Measurements from ENCODE around the gene HTD2. TPM values are rescaled to one million over a fixed set of nuclear protein-coding genes. Genes with fewer than 3 reads are reported as not detected.

HTD2 gene
- total RNA-seq, 1 donor from 2014 or later = 5.7 TPM

- Histone ChIP-seq H3K27ac (ENCODE audit: low read depth, low read length) (no peak overlapping the region), H3K4me1 (ENCODE audit: control insufficient read depth in 3 of 3, insufficient read depth in 3 of 3, low read length in 3 of 3) (peaks cover 3 to 23% (median 12%) of the 10 kb centered on the region in 3 donors), H3K27me3 (ENCODE audit: control insufficient read depth in 3 of 3, insufficient read depth in 3 of 3, low read length in 3 of 3) (no peaks in the 10 kb centered on the region), H3K9ac (ENCODE audit: low read depth in 1 of 3, low read length in 3 of 3) (no peak overlapping the region), H3K9me3 (ENCODE audit: control insufficient read depth in 3 of 3, low read length in 3 of 3) (no peaks in the 10 kb centered on the region), H3K4me3 (ENCODE audit: low read length in 3 of 3) (no peak overlapping the region), H3K36me3 (ENCODE audit: control insufficient read depth in 3 of 3, insufficient read depth in 3 of 3, low read length in 3 of 3) (peaks cover 0 to 2% (median 0%) of the 10 kb centered on the region in 3 donors)
Measured at GRCh38 chr3:58352626-58353025, 46.3 kb downstream of the HTD2 start.

GRCh38 chr3:58353722-58354553 lies 47.6 kb downstream of the HTD2 start:
- Histone ChIP-seq H3K4me3 (ENCODE audit: low read length in 3 of 3) (no peak overlapping the region), H3K9me3 (ENCODE audit: control insufficient read depth in 3 of 3, low read length in 3 of 3) (no peaks in the 10 kb centered on the region), H3K36me3 (ENCODE audit: control insufficient read depth in 3 of 3, insufficient read depth in 3 of 3, low read length in 3 of 3) (no peaks in the 10 kb centered on the region), H3K4me1 (ENCODE audit: control insufficient read depth in 3 of 3, insufficient read depth in 3 of 3, low read length in 3 of 3) (peaks cover 3 to 25% (median 12%) of the 10 kb centered on the region in 3 donors), H3K27ac (ENCODE audit: low read depth, low read length) (no peak overlapping the region), H3K27me3 (ENCODE audit: control insufficient read depth in 3 of 3, insufficient read depth in 3 of 3, low read length in 3 of 3) (no peaks in the 10 kb centered on the region), H3K9ac (ENCODE audit: low read depth in 1 of 3, low read length in 3 of 3) (no peak overlapping the region)

GRCh38 chr3:58355179-58355578 lies 48.9 kb downstream of the HTD2 start:
- Histone ChIP-seq H3K9me3 (ENCODE audit: control insufficient read depth in 3 of 3, low read length in 3 of 3) (no peaks in the 10 kb centered on the region), H3K36me3 (ENCODE audit: control insufficient read depth in 3 of 3, insufficient read depth in 3 of 3, low read length in 3 of 3) (no peaks in the 10 kb centered on the region), H3K27me3 (ENCODE audit: control insufficient read depth in 3 of 3, insufficient read depth in 3 of 3, low read length in 3 of 3) (no peaks in the 10 kb centered on the region), H3K4me3 (ENCODE audit: low read length in 3 of 3) (no peak overlapping the region), H3K27ac (ENCODE audit: low read depth, low read length) (no peak overlapping the region), H3K9ac (ENCODE audit: low read depth in 1 of 3, low read length in 3 of 3) (no peak overlapping the region), H3K4me1 (ENCODE audit: control insufficient read depth in 3 of 3, insufficient read depth in 3 of 3, low read length in 3 of 3) (peaks cover 0 to 24% (median 11%) of the 10 kb centered on the region in 3 donors)

- H3K4me3 ChIP-seq (ENCODE audit: low read length in 3 of 3) = no peak overlapping the region
- H3K9ac ChIP-seq (ENCODE audit: low read depth in 1 of 3, low read length in 3 of 3) = no peak overlapping the region
- no peaks in the 10 kb centered on the region for H3K9me3 ChIP-seq (ENCODE audit: control insufficient read depth in 3 of 3, low read length in 3 of 3)
- H3K27me3 ChIP-seq (ENCODE audit: control insufficient read depth in 3 of 3, insufficient read depth in 3 of 3, low read length in 3 of 3) = no peaks in the 10 kb centered on the region
- H3K27ac ChIP-seq (ENCODE audit: low read depth, low read length) = no peak overlapping the region
- H3K36me3 ChIP-seq (ENCODE audit: control insufficient read depth in 3 of 3, insufficient read depth in 3 of 3, low read length in 3 of 3) = no peaks in the 10 kb centered on the region
- H3K4me1 ChIP-seq (ENCODE audit: control insufficient read depth in 3 of 3, insufficient read depth in 3 of 3, low read length in 3 of 3) = peaks cover 0 to 19% (median 3%) of the 10 kb centered on the region in 3 donors
Measured at GRCh38 chr3:58356054-58356453, 49.7 kb downstream of the HTD2 start.

- H3K36me3 ChIP-seq (ENCODE audit: control insufficient read depth in 3 of 3, insufficient read depth in 3 of 3, low read length in 3 of 3) = no peaks in the 10 kb centered on the region
- no peak overlapping the region for H3K9ac ChIP-seq (ENCODE audit: low read depth in 1 of 3, low read length in 3 of 3)
- no peaks in the 10 kb centered on the region for H3K27me3 ChIP-seq (ENCODE audit: control insufficient read depth in 3 of 3, insufficient read depth in 3 of 3, low read length in 3 of 3)
- H3K9me3 ChIP-seq (ENCODE audit: control insufficient read depth in 3 of 3, low read length in 3 of 3) = no peaks in the 10 kb centered on the region
- H3K27ac ChIP-seq (ENCODE audit: low read depth, low read length) = no peak overlapping the region
- no peak overlapping the region for H3K4me3 ChIP-seq (ENCODE audit: low read length in 3 of 3)
- H3K4me1 ChIP-seq (ENCODE audit: control insufficient read depth in 3 of 3, insufficient read depth in 3 of 3, low read length in 3 of 3) = peaks cover 0 to 14% (median 3%) of the 10 kb centered on the region in 3 donors
Measured at GRCh38 chr3:58357402-58357801, 51.1 kb downstream of the HTD2 start.

GRCh38 chr3:58358092-58358491 lies 51.8 kb downstream of the HTD2 start:
- Histone ChIP-seq H3K9me3 (ENCODE audit: control insufficient read depth in 3 of 3, low read length in 3 of 3) (no peaks in the 10 kb centered on the region), H3K27me3 (ENCODE audit: control insufficient read depth in 3 of 3, insufficient read depth in 3 of 3, low read length in 3 of 3) (no peaks in the 10 kb centered on the region), H3K4me1 (ENCODE audit: control insufficient read depth in 3 of 3, insufficient read depth in 3 of 3, low read length in 3 of 3) (peaks cover 0 to 14% (median 3%) of the 10 kb centered on the region in 3 donors), H3K4me3 (ENCODE audit: low read length in 3 of 3) (no peak overlapping the region), H3K27ac (ENCODE audit: low read depth, low read length) (no peak overlapping the region), H3K36me3 (ENCODE audit: control insufficient read depth in 3 of 3, insufficient read depth in 3 of 3, low read length in 3 of 3) (no peaks in the 10 kb centered on the region), H3K9ac (ENCODE audit: low read depth in 1 of 3, low read length in 3 of 3) (no peak overlapping the region)

- H3K27me3 ChIP-seq (ENCODE audit: control insufficient read depth in 3 of 3, insufficient read depth in 3 of 3, low read length in 3 of 3) = no peaks in the 10 kb centered on the region
- no peak overlapping the region for H3K27ac ChIP-seq (ENCODE audit: low read depth, low read length)
- H3K9me3 ChIP-seq (ENCODE audit: control insufficient read depth in 3 of 3, low read length in 3 of 3) = no peaks in the 10 kb centered on the region
- H3K4me1 ChIP-seq (ENCODE audit: control insufficient read depth in 3 of 3, insufficient read depth in 3 of 3, low read length in 3 of 3) = peaks cover 0 to 14% (median 3%) of the 10 kb centered on the region in 3 donors
- no peak overlapping the region for H3K4me3 ChIP-seq (ENCODE audit: low read length in 3 of 3)
- H3K36me3 ChIP-seq (ENCODE audit: control insufficient read depth in 3 of 3, insufficient read depth in 3 of 3, low read length in 3 of 3) = no peaks in the 10 kb centered on the region
- no peak overlapping the region for H3K9ac ChIP-seq (ENCODE audit: low read depth in 1 of 3, low read length in 3 of 3)
Measured at GRCh38 chr3:58358808-58359207, 52.5 kb downstream of the HTD2 start.

GRCh38 chr3:58359621-58360020 lies 53.3 kb downstream of the HTD2 start:
- Histone ChIP-seq H3K4me3 (ENCODE audit: low read length in 3 of 3) (no peak overlapping the region), H3K27ac (ENCODE audit: low read depth, low read length) (no peak overlapping the region), H3K9me3 (ENCODE audit: control insufficient read depth in 3 of 3, low read length in 3 of 3) (no peaks in the 10 kb centered on the region), H3K27me3 (ENCODE audit: control insufficient read depth in 3 of 3, insufficient read depth in 3 of 3, low read length in 3 of 3) (no peaks in the 10 kb centered on the region), H3K9ac (ENCODE audit: low read depth in 1 of 3, low read length in 3 of 3) (no peak overlapping the region), H3K36me3 (ENCODE audit: control insufficient read depth in 3 of 3, insufficient read depth in 3 of 3, low read length in 3 of 3) (no peaks in the 10 kb centered on the region), H3K4me1 (ENCODE audit: control insufficient read depth in 3 of 3, insufficient read depth in 3 of 3, low read length in 3 of 3) (peaks cover 0 to 10% (median 3%) of the 10 kb centered on the region in 3 donors)

GRCh38 chr3:58361866-58362265 lies 55.5 kb downstream of the HTD2 start:
- H3K36me3 ChIP-seq (ENCODE audit: control insufficient read depth in 3 of 3, insufficient read depth in 3 of 3, low read length in 3 of 3) = no peaks in the 10 kb centered on the region
- no peak overlapping the region for H3K4me3 ChIP-seq (ENCODE audit: low read length in 3 of 3)
- H3K9me3 ChIP-seq (ENCODE audit: control insufficient read depth in 3 of 3, low read length in 3 of 3) = no peaks in the 10 kb centered on the region
- peaks cover 0 to 2% (median 0%) of the 10 kb centered on the region in 3 donors for H3K4me1 ChIP-seq (ENCODE audit: control insufficient read depth in 3 of 3, insufficient read depth in 3 of 3, low read length in 3 of 3)
- H3K9ac ChIP-seq (ENCODE audit: low read depth in 1 of 3, low read length in 3 of 3) = no peak overlapping the region
- H3K27me3 ChIP-seq (ENCODE audit: control insufficient read depth in 3 of 3, insufficient read depth in 3 of 3, low read length in 3 of 3) = no peaks in the 10 kb centered on the region
- H3K27ac ChIP-seq (ENCODE audit: low read depth, low read length) = no peak overlapping the region

- H3K4me1 ChIP-seq (ENCODE audit: control insufficient read depth in 3 of 3, insufficient read depth in 3 of 3, low read length in 3 of 3) = no peaks in the 10 kb centered on the region
- H3K9ac ChIP-seq (ENCODE audit: low read depth in 1 of 3, low read length in 3 of 3) = no peak overlapping the region
- no peak overlapping the region for H3K4me3 ChIP-seq (ENCODE audit: low read length in 3 of 3)
- no peaks in the 10 kb centered on the region for H3K27me3 ChIP-seq (ENCODE audit: control insufficient read depth in 3 of 3, insufficient read depth in 3 of 3, low read length in 3 of 3)
- no peaks in the 10 kb centered on the region for H3K9me3 ChIP-seq (ENCODE audit: control insufficient read depth in 3 of 3, low read length in 3 of 3)
- no peak overlapping the region for H3K27ac ChIP-seq (ENCODE audit: low read depth, low read length)
- peaks cover 0 to 5% (median 4%) of the 10 kb centered on the region in 3 donors for H3K36me3 ChIP-seq (ENCODE audit: control insufficient read depth in 3 of 3, insufficient read depth in 3 of 3, low read length in 3 of 3)
Measured at GRCh38 chr3:58366699-58367098, 60.4 kb downstream of the HTD2 start.

All from skeletal muscle tissue (tissue), 4 donors.